NCI-H146 treated with DMSO at 0.1 percent for 48 hours (cell line): ENCODE results near the gene TMEM165.

Source experiments
- DNase-seq: peaks from one replicate; lab custom pipeline; 2025; ENCODE audit not compliant: unreplicated experiment; lab: John Stamatoyannopoulos, UW

Gene TMEM165

GRCh38 chr4:55399581-55399980, 3.8 kb downstream of the TMEM165 start:
- no peak for DNase-seq

- no peak for DNase-seq
Measured at GRCh38 chr4:55405073-55405472, 9.3 kb downstream of the TMEM165 start.

- no peak for DNase-seq
Measured at GRCh38 chr4:55406545-55406944, 10.8 kb downstream of the TMEM165 start.

GRCh38 chr4:55407119-55407518, 11.4 kb downstream of the TMEM165 start:
- DNase-seq = no peak

GRCh38 chr4:55407764-55408163, 12.0 kb downstream of the TMEM165 start:
- DNase-seq = no peak

- DNase-seq = no peak
Measured at GRCh38 chr4:55409468-55410171, 13.9 kb downstream of the TMEM165 start.

GRCh38 chr4:55410431-55410830, 14.7 kb downstream of the TMEM165 start:
- DNase-seq = no peak

GRCh38 chr4:55411621-55412020, 15.9 kb downstream of the TMEM165 start:
- DNase-seq = no peak

- no peak for DNase-seq
Measured at GRCh38 chr4:55416176-55416575, 20.4 kb downstream of the TMEM165 start.

GRCh38 chr4:55424791-55425190, 29.0 kb downstream of the TMEM165 start:
- DNase-seq = no peak

- DNase-seq = no peak
Measured at GRCh38 chr4:55431710-55432336, 36.1 kb downstream of the TMEM165 start.

- DNase-seq = no peak
Measured at GRCh38 chr4:55435141-55435841, 39.5 kb downstream of the TMEM165 start.

- no peak for DNase-seq
Measured at GRCh38 chr4:55437356-55437796, 41.6 kb downstream of the TMEM165 start.

GRCh38 chr4:55437823-55438222, 42.1 kb downstream of the TMEM165 start:
- no peak for DNase-seq

GRCh38 chr4:55438314-55438713, 42.6 kb downstream of the TMEM165 start:
- DNase-seq = no peak

- peak; percentile 48 for DNase-seq
Measured at GRCh38 chr4:55439023-55439422, 43.3 kb downstream of the TMEM165 start.

GRCh38 chr4:55440786-55441185, 45.0 kb downstream of the TMEM165 start:
- no peak for DNase-seq

- no peak for DNase-seq
Measured at GRCh38 chr4:55442541-55442940, 46.8 kb downstream of the TMEM165 start.

GRCh38 chr4:55444827-55445226, 49.1 kb downstream of the TMEM165 start:
- no peak for DNase-seq

GRCh38 chr4:55445921-55446577, 50.3 kb downstream of the TMEM165 start:
- no peak for DNase-seq

- no peak for DNase-seq
Measured at GRCh38 chr4:55446578-55446922, 50.8 kb downstream of the TMEM165 start.
